Muscle layer of duodenum (tissue), 2 donors: Measurements from ENCODE around the gene TOP1.
A peak's percentile ranks its signal among the peaks of the same experiment; 100 is the strongest.

Experiments used
- H3K27ac ChIP-seq: one replicate; pipeline ENCODE4 v1.7.0; 2013; ENCODE audit warnings: mild to moderate bottlenecking, low read length
- H3K27me3 ChIP-seq: one replicate; pipeline ENCODE4 v1.7.0; 2013; ENCODE audit warnings: low read depth, mild to moderate bottlenecking, control low read depth, low read length
- H3K36me3 ChIP-seq, 2 donors: one replicate each; pipeline ENCODE4 v1.7.0; 2013; ENCODE audit warnings: low read length in 2 of 2, control low read depth in 1 of 2, mild to moderate bottlenecking in 1 of 2; ENCODE audit not compliant: insufficient read depth in 2 of 2, control insufficient read depth in 1 of 2
- H3K4me1 ChIP-seq, 2 donors: one replicate each; pipeline ENCODE4 v1.7.0; 2013; ENCODE audit warnings: low read length in 2 of 2, mild to moderate bottlenecking in 2 of 2, control low read depth in 1 of 2, moderate library complexity in 1 of 2; ENCODE audit not compliant: insufficient read depth in 2 of 2, control insufficient read depth in 1 of 2
- H3K4me3 ChIP-seq, 2 donors: one replicate each; pipeline ENCODE4 v1.7.0; 2013; ENCODE audit warnings: low read length in 2 of 2, low read depth in 1 of 2, mild to moderate bottlenecking in 1 of 2
- H3K9me3 ChIP-seq, 2 donors: one replicate each; pipeline ENCODE4 v1.7.0; 2013; ENCODE audit warnings: low read length in 2 of 2, control low read depth in 1 of 2, mild to moderate bottlenecking in 1 of 2; ENCODE audit not compliant: control insufficient read depth in 1 of 2
- donor health status: healthy.

TOP1 gene

GRCh38 chr20:41142245-41142644 lies 113.6 kb downstream of the TOP1 start:
- no peak overlapping the region for H3K4me3 ChIP-seq
- peak overlapping the region; percentile 25 for H3K27ac ChIP-seq
- H3K4me1 ChIP-seq: peaks cover 4 to 55% of the 10 kb centered on the region in 2 donors
- no peaks in the 10 kb centered on the region for H3K9me3 ChIP-seq
- no peaks in the 10 kb centered on the region for H3K36me3 ChIP-seq
- no peaks in the 10 kb centered on the region for H3K27me3 ChIP-seq

DNA sequence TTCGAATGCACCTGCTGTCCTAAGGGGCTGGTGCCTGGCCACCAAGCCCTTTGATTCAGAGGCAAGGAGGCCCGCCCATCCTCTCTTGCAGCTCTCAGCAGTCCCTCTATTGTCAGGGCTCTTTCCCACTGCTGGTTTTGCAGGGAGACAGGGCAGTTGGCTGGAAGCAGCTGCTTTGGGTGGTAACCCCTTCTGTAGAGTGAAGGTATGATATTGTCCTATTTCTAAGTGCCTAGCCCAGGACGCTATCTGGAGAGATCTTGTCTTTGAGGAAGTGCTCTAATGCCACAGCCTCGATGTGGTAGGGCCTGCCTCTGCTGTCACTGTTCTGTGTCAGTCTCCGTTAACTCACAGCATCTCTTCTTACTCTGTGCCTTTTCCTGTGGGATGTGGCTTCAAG lies 114.3 kb downstream of the TOP1 start:
- no peak overlapping the region for H3K4me3 ChIP-seq

DNA sequence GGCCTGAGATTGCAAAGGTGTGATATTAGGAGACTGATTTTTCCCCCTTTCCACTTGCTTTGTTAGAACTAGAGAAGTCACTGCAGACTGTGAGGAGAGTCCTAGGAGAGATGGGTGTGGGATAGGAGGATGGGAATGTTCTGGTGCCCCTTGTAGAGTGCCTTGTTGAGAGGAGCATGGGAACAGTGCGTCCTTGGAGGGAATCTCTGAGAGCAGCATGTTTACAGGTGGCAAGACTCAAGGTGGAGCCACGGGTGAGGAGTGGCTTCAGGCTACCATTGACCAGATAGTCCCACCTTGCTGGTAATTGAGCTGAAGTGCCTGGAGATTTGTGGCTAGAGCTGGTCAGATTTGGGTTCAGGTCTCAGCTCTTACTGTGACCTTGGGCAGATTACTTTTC lies 114.7 kb downstream of the TOP1 start:
- Histone ChIP-seq H3K27me3 (no peaks in the 10 kb centered on the region), H3K36me3 (no peaks in the 10 kb centered on the region), H3K4me1 (peaks cover 4 to 59% of the 10 kb centered on the region in 2 donors), H3K27ac (no peak overlapping the region), H3K4me3 (no peak overlapping the region), H3K9me3 (no peaks in the 10 kb centered on the region)

More for the DNA sequence above, 114.3 kb downstream of the TOP1 start:
- Histone ChIP-seq H3K4me1 (peaks cover 4 to 57% of the 10 kb centered on the region in 2 donors), H3K27ac (no peak overlapping the region), H3K9me3 (no peaks in the 10 kb centered on the region), H3K36me3 (no peaks in the 10 kb centered on the region), H3K27me3 (no peaks in the 10 kb centered on the region)

DNA sequence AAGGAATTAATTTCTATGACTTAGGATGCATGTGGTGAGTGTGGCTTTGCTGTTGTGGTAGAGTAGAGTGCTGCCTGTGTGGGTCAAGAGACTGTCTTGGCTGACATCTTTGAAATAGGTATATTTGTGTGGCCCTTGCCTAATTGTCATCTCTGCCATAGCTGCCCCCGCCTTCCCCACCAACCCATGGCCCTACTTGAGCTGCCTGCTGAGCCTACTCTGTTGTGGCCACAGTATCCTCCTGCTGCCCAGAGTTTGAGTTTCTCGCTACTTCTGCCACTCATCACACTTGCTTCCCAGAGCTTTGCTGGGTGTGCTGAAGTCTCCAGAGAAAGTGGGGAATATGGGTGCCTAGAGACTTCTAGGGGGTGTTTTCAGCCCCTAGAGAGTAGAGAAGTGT lies 116.7 kb downstream of the TOP1 start:
- Histone ChIP-seq H3K4me3 (no peak overlapping the region), H3K36me3 (no peaks in the 10 kb centered on the region), H3K9me3 (no peaks in the 10 kb centered on the region), H3K27me3 (no peaks in the 10 kb centered on the region), H3K27ac (no peak overlapping the region), H3K4me1 (peaks cover 7 to 40% of the 10 kb centered on the region in 2 donors)

DNA sequence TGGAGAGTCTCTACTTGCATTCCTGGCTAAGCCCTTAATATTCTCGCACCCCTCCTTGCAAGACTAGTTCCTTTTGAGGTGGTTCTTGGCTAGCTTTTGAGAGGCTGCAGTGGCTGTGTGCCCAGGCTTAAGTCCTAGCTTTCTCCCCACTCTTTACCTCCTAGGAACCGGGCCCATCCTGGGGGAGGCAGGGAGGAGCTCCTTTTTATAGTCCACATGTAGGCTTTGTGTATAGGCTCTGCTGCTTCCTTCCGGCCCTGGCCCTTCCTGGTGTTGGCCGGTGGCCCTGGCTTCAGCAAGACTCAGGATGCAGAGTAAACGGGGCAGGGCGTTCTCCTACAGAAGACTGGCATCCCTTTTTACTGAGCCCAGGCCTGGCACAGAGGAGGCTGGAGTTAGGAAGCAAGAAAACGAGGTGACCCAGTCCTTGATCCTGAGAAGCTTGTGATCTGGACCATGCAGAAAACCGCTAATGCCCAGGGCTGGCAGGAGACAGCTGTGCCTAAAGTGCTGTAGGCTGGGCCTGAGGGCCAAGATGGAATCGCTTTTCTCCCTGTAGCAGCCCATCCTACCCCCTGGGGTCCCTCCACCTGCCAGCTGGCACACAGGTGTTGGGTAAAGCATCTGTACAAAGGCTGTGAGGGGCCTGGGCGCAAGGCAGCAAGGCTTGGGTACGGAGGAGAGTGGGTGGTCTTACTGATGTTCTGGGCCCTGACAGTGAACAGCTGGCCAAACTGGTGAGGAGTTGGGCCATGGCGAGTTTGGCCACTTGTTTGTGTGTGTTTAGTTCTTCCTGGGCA lies 117.4 kb downstream of the TOP1 start:
- H3K27ac ChIP-seq: no peak overlapping the region
- H3K4me3 ChIP-seq: no peak overlapping the region
- peaks cover 10 to 37% of the 10 kb centered on the region in 2 donors for H3K4me1 ChIP-seq

DNA sequence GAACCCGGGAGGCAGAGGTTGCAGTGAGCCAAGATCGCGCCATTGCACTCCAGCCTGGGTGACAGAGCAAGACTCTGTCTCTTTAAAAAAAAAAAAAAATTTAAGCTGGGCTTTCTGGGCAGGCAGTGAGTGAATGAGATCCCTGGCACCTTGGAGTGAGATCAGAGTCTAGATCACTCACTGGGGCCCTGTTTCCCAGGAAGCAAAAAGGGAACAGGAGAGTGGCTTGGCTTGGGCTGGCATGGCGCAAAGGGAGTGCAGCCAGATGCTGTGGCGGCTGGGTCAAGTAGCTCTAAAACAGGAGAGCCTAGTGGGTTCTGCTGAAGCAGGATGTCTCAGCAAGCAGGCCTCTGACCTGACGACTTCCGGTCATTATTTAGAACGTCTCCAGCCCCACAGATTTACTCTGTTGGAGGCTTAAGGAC lies 119.2 kb downstream of the TOP1 start:
- Histone ChIP-seq H3K27ac (peak overlapping the region; percentile 19), H3K4me3 (no peak overlapping the region), H3K27me3 (no peaks in the 10 kb centered on the region), H3K9me3 (no peaks in the 10 kb centered on the region), H3K4me1 (peaks cover 15 to 30% of the 10 kb centered on the region in 2 donors), H3K36me3 (no peaks in the 10 kb centered on the region)

More for the DNA sequence above, 117.4 kb downstream of the TOP1 start:
- no peaks in the 10 kb centered on the region for H3K36me3 ChIP-seq
- no peaks in the 10 kb centered on the region for H3K9me3 ChIP-seq
- no peaks in the 10 kb centered on the region for H3K27me3 ChIP-seq

DNA sequence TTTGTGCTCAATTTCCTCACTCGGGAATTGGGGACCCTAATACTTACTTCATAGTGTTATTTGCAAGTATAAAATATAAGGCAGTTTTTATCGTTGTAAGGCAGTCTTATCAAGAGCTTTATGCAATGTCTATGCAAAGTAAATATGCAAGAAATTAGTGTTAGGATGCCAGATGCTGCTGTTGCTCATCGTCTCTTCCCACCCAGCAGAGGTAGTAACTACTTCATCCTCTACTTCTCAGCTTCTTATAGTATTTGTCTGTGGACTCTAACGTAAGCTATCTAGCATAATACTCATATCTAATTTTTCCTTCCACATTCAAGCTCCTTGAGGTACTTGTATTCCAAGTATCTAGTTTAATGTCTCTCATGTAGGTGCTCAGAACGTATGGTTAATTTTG lies 120.3 kb downstream of the TOP1 start:
- peaks cover 15 to 24% of the 10 kb centered on the region in 2 donors for H3K4me1 ChIP-seq
- H3K4me3 ChIP-seq: no peak overlapping the region
- H3K36me3 ChIP-seq: no peaks in the 10 kb centered on the region
- H3K27ac ChIP-seq: peak overlapping the region; percentile 41
- H3K27me3 ChIP-seq: no peaks in the 10 kb centered on the region
- H3K9me3 ChIP-seq: no peaks in the 10 kb centered on the region

- Histone ChIP-seq H3K36me3 (no peaks in the 10 kb centered on the region), H3K4me1 (peaks cover 15 to 29% of the 10 kb centered on the region in 2 donors), H3K27ac (no peak overlapping the region), H3K9me3 (no peaks in the 10 kb centered on the region), H3K27me3 (no peaks in the 10 kb centered on the region), H3K4me3 (no peak overlapping the region)
These were observed 122.0 kb downstream of the TOP1 start for GRCh38 chr20:41150664-41151063.

GRCh38 chr20:41151134-41151869 lies 122.7 kb downstream of the TOP1 start:
- Histone ChIP-seq H3K4me3 (no peak overlapping the region), H3K36me3 (no peaks in the 10 kb centered on the region), H3K4me1 (peaks cover 15 to 23% of the 10 kb centered on the region in 2 donors), H3K27me3 (no peaks in the 10 kb centered on the region), H3K9me3 (no peaks in the 10 kb centered on the region), H3K27ac (no peak overlapping the region)

DNA sequence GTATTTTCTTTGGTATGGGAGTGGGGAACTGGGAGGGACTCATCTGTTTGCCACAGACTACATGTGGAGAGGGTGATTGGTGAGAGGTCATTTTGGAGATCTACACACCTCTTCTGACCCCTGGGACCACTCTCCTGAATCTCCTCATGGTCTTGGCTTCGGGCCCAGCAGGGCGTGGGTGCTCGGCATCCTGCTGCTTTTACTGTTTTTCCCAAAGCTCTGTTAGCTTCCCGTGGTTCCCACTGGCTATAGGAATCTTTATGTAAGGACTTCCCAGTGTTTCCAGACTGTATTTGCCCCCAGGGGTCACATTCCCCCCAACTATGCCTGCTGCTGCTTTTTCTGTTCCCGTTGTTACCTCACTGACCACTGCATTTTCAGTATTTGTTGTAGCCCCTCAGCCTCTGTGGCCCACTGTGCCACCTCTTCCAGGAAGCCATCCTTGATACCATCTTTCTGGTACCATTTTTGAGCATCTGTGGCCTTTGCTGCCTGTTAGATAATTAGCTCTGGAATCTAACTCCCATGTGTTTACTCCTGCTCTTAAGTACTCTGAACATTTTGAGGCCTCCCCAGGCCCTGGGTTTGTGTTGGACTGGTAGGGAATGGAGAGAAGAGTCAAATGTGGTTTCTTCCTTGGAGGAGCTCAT lies 123.6 kb downstream of the TOP1 start:
- no peaks in the 10 kb centered on the region for H3K27me3 ChIP-seq
- H3K36me3 ChIP-seq: no peaks in the 10 kb centered on the region
- peaks cover 15 to 23% of the 10 kb centered on the region in 2 donors for H3K4me1 ChIP-seq
- H3K9me3 ChIP-seq: no peaks in the 10 kb centered on the region
- peak overlapping the region in 1 of 2 donors; percentile 16 for H3K4me3 ChIP-seq
- H3K27ac ChIP-seq: no peak overlapping the region
